Nephron (organoid): ENCODE data around the gene SEH1L.

ENCODE experiments used
- H3K27ac Mint-ChIP-seq, 3 experiments: 2 replicates each; pipeline ENCODE4 v1.8.0; 2020; ENCODE audit warnings: mixed read lengths in 3 of 3, mild to moderate bottlenecking in 2 of 3, moderate library complexity in 1 of 3
- H3K27me3 Mint-ChIP-seq: 2 replicates; pipeline ENCODE4 v1.8.0; 2021; ENCODE audit warnings: low read depth, mild to moderate bottlenecking, moderate library complexity, mixed read lengths
- H3K36me3 Mint-ChIP-seq: 2 replicates; pipeline ENCODE4 v1.8.0; 2020; ENCODE audit warnings: low read depth, mixed read lengths
- H3K4me1 Mint-ChIP-seq: 2 replicates; pipeline ENCODE4 v1.8.0; 2020; ENCODE audit warnings: mixed read lengths
- H3K4me3 Mint-ChIP-seq, 3 experiments: 2 replicates each; pipeline ENCODE4 v1.8.0; 2020; ENCODE audit warnings: mild to moderate bottlenecking in 3 of 3, mixed read lengths in 3 of 3, moderate library complexity in 2 of 3
- H3K9me3 Mint-ChIP-seq: 2 replicates; pipeline ENCODE4 v1.8.0; 2020; ENCODE audit warnings: mixed read lengths
- TF ChIP-seq, protein P1 (sequence below), 3 experiments: fragments of 200-600 bp; sonication (generic); IDR thresholded peaks; one replicate each; pipeline ENCODE4 v1.5.0; 2021; ENCODE audit warnings: antibody characterized with exemption in 3 of 3; ENCODE audit not compliant: unreplicated experiment in 3 of 3

Gene SEH1L

DNA sequence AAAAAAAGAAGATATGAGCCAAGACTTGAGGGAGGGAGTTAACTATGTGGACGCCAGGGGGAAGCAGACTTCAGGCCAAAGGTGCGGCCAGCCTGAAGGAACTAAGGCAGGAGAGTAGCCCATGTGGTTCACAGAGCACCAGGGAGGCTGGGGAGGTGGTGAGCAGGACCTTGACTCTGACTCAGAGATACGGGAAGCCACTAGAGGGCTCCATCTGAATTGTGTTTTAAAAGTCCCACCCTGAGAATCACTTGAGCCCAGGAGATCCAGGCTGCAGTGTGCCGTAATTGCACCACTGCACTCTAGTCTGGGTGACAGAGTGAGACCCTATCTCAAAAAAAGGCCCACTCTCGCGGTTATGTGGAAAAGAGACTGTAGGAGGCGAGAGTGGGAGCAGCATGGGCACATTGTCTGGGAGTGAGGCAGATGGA, 55.7 kb downstream of the SEH1L start:
- H3K4me1 Mint-ChIP-seq, result peaks cover 4% of the 10 kb centered on the region
- H3K9me3 Mint-ChIP-seq, result no peaks in the 10 kb centered on the region
- H3K4me3 Mint-ChIP-seq, result no peak overlapping the region
- peaks cover 14% of the 10 kb centered on the region for H3K36me3 Mint-ChIP-seq
- TF ChIP-seq, protein P1, sequence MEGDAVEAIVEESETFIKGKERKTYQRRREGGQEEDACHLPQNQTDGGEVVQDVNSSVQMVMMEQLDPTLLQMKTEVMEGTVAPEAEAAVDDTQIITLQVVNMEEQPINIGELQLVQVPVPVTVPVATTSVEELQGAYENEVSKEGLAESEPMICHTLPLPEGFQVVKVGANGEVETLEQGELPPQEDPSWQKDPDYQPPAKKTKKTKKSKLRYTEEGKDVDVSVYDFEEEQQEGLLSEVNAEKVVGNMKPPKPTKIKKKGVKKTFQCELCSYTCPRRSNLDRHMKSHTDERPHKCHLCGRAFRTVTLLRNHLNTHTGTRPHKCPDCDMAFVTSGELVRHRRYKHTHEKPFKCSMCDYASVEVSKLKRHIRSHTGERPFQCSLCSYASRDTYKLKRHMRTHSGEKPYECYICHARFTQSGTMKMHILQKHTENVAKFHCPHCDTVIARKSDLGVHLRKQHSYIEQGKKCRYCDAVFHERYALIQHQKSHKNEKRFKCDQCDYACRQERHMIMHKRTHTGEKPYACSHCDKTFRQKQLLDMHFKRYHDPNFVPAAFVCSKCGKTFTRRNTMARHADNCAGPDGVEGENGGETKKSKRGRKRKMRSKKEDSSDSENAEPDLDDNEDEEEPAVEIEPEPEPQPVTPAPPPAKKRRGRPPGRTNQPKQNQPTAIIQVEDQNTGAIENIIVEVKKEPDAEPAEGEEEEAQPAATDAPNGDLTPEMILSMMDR (IDR thresholded peaks at IDR 0.05; ENCODE audit: unreplicated experiment in 3 of 3), result peak; percentile 28 to 47 (median 29)
- H3K27ac Mint-ChIP-seq, result no peak overlapping the region
- no peaks in the 10 kb centered on the region for H3K27me3 Mint-ChIP-seq

DNA sequence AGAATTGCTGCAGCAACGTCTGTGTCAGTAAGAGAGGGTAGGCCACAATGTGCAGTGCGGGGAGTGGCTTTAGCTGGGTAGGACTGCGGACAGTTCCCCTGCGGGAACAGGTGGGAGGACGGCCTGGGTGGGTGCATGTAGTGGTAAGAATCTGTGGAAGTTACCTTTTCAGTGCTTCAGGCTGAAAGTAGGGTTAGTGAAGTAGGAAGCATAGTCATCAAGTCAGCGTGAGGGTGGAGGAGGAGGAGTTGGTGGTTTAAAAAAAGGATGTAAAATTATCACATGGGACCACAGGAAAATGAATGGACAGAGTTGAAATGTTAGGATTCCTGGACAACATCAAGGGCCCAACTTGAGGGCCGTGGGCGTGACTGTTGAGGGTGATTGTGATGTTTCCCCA, 56.6 kb downstream of the SEH1L start:
- no peak overlapping the region for H3K27ac Mint-ChIP-seq
- peaks cover 19% of the 10 kb centered on the region for H3K36me3 Mint-ChIP-seq
- H3K4me3 Mint-ChIP-seq, result no peak overlapping the region
- H3K27me3 Mint-ChIP-seq, result no peaks in the 10 kb centered on the region
- no peaks in the 10 kb centered on the region for H3K4me1 Mint-ChIP-seq
- no peaks in the 10 kb centered on the region for H3K9me3 Mint-ChIP-seq
- TF ChIP-seq, protein P1 (IDR thresholded peaks at IDR 0.05; ENCODE audit: unreplicated experiment in 3 of 3), result no peak

DNA sequence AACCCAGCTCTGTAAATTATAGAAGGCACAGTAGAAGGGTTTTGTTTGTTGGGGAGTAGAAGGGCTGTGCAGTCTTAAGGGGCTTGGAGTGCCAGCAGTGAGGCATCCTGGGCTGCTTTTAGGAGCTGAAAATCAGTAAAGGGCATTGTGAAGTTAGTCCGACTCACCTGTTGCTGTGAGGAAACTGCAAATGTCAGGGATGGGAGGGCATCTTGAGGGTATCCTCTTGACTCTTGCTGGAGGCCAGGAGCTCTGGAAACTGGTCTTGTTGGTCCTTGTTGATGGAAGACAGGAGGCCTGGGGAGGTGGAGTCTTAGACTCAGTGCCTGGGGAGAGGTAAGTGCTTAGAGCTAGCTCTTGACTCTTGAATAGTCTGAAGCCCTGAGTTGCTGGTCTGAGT, 57.5 kb downstream of the SEH1L start:
- Mint-ChIP-seq H3K27me3 (no peaks in the 10 kb centered on the region), H3K36me3 (peaks cover 26% of the 10 kb centered on the region), H3K9me3 (no peaks in the 10 kb centered on the region), H3K4me1 (no peaks in the 10 kb centered on the region), H3K27ac (no peak overlapping the region), H3K4me3 (no peak overlapping the region)
- TF ChIP-seq, protein P1 (IDR thresholded peaks at IDR 0.05; ENCODE audit: unreplicated experiment in 3 of 3), result no peak

DNA sequence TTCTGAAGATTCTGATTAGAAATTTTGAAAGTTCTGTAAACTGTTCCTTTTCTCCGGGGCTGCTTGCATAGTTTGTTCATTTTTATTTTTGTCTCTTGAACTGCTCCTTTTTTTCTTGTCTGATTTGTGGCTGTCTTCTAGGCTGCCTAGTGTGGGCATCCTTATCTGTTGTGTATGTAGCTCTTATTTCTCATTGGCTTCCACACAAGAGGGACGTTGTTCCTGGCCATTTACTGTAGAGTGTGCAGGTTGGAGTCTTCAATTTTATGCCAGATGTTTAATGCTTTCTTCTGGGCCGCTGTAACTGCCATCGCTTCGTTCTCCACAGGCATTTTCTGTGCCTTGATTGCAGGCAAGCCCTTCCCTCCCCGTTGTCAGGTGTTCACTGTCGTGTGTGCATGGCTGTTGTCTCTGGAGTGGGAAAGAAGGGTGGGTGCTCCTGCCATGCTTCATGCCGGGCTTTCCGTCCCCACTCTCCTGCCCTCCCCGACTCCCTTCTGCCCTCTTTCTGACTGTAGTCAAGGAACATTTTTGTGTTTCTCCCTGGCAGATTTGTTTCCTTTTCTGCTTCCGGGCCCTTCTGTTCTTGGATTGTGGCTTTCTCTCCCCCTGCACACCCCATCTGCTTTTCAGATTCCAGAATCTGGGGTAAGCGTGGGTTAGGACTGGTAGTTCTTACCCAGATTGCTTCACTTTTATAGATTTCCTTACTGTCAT, 58.9 kb downstream of the SEH1L start:
- TF ChIP-seq, protein P1 (IDR thresholded peaks at IDR 0.05; ENCODE audit: unreplicated experiment in 3 of 3), result no peak
- Mint-ChIP-seq H3K4me1 (no peaks in the 10 kb centered on the region), H3K9me3 (no peaks in the 10 kb centered on the region)

DNA sequence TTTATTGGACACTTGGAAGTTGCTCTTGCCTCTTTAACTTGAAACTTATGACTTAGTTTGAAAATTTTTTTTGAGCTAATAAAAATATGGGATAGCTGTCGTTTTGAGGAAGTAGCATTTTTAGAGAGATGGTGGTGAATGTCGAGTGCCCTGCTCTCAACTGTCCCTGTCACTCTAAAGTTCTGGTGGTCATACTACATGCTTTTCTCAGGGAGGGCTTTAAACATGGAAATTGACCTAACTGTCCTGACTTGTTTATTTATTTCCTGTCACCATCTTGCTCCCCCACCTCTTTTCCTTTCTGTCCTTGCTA, 59.4 kb downstream of the SEH1L start:
- TF ChIP-seq, protein P1 (IDR thresholded peaks at IDR 0.05; ENCODE audit: unreplicated experiment in 3 of 3), result no peak
- Mint-ChIP-seq H3K27me3 (no peaks in the 10 kb centered on the region), H3K4me3 (no peak overlapping the region), H3K36me3 (peaks cover 32% of the 10 kb centered on the region), H3K9me3 (no peaks in the 10 kb centered on the region), H3K4me1 (no peaks in the 10 kb centered on the region), H3K27ac (no peak overlapping the region)

More for the DNA sequence above, 58.9 kb downstream of the SEH1L start:
- Mint-ChIP-seq H3K27ac (no peak overlapping the region), H3K36me3 (peaks cover 29% of the 10 kb centered on the region), H3K4me3 (no peak overlapping the region), H3K27me3 (no peaks in the 10 kb centered on the region)

DNA sequence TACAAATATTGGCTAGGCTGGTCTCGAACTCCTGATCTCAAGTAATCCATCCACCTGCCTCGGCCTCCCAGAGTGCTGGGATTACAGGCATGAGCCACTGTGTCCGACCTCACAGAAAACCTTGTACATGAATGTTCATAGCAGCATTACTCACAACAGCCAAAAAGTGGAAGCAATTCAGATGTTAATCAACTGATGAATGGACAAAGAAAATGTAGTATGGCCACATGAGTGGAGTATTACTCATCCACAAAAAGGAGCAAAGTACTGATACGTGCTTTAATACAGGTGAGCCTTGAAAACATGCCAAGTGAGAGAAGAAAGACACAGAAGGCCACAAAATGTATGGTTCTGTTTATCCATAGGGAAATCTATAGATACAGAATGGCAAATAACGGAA, 63.9 kb downstream of the SEH1L start:
- Mint-ChIP-seq H3K4me3 (no peak overlapping the region), H3K27me3 (no peaks in the 10 kb centered on the region), H3K36me3 (peaks cover 56% of the 10 kb centered on the region), H3K4me1 (no peaks in the 10 kb centered on the region), H3K9me3 (no peaks in the 10 kb centered on the region), H3K27ac (no peak overlapping the region)
- TF ChIP-seq, protein P1 (IDR thresholded peaks at IDR 0.05; ENCODE audit: unreplicated experiment in 3 of 3), result no peak
